Natural killer cell (primary cell): ENCODE results near the gene RRBP1. TPM values are rescaled to one million over a fixed set of nuclear protein-coding genes. Genes with fewer than 3 reads are reported as not detected.

Source experiments
- ATAC-seq, 3 donors: fragments of 150-1000 bp in 2 of 3; fragments of 200-7000 bp in 1 of 3; cut with Tn5 transposase; 1 replicate in 1 of 3; 2 replicates in 2 of 3; pipeline ENCODE4 v1.10.0; 2021; ENCODE audit warnings: mild to moderate bottlenecking in 2 of 3, moderate library complexity in 2 of 3
- DNase-seq, 2 donors: peaks; one replicate each; pipeline versions ENCODE4 v3.0.0 to v3.0.0-alpha.2; 2013 to 2021; ENCODE audit warnings: mixed read lengths in 1 of 2
- H3K27ac ChIP-seq: one replicate; pipeline ENCODE4 v1.5.1; 2013; ENCODE audit warnings: mild to moderate bottlenecking, low read length
- H3K27me3 ChIP-seq: one replicate; pipeline ENCODE4 v1.6.1; 2013; ENCODE audit warnings: low read length; ENCODE audit not compliant: control insufficient read depth, insufficient read depth
- H3K36me3 ChIP-seq: one replicate; pipeline ENCODE4 v1.6.1; 2013; ENCODE audit warnings: low read length; ENCODE audit not compliant: control insufficient read depth, insufficient read depth
- H3K4me1 ChIP-seq: one replicate; pipeline ENCODE4 v1.6.1; 2013; ENCODE audit warnings: low read length; ENCODE audit not compliant: control insufficient read depth, insufficient read depth
- H3K4me3 ChIP-seq: one replicate; pipeline ENCODE4 v1.5.1; 2013; ENCODE audit warnings: low read length
- H3K9me3 ChIP-seq: one replicate; pipeline ENCODE4 v1.6.1; 2013; ENCODE audit warnings: low read length; ENCODE audit not compliant: control insufficient read depth, insufficient read depth
- H3K27ac Mint-ChIP-seq, 2 donors: one replicate each; pipeline ENCODE4 v1.8.0; 2022; ENCODE audit warnings: mild to moderate bottlenecking in 2 of 2, mixed read lengths in 2 of 2, moderate library complexity in 1 of 2
- H3K27me3 Mint-ChIP-seq, 2 donors: one replicate each; pipeline ENCODE4 v1.8.0; 2022; ENCODE audit warnings: low read depth in 2 of 2, mixed read lengths in 2 of 2
- H3K36me3 Mint-ChIP-seq: one replicate; pipeline ENCODE4 v1.8.0; 2022; ENCODE audit warnings: mixed read lengths
- H3K4me1 Mint-ChIP-seq, 2 donors: one replicate each; pipeline ENCODE4 v1.8.0; 2022; ENCODE audit warnings: mixed read lengths in 2 of 2
- H3K4me3 Mint-ChIP-seq: one replicate; pipeline ENCODE4 v1.8.0; 2022; ENCODE audit warnings: mild to moderate bottlenecking, moderate library complexity, mixed read lengths
- H3K9me3 Mint-ChIP-seq, 2 donors: one replicate each; pipeline ENCODE4 v1.8.0; 2022; ENCODE audit warnings: mixed read lengths in 2 of 2
- WGBS: methylation state at CpG from one replicate; pipeline ENCODE4 v1.1.7; 2013; ENCODE audit warnings: missing lambda C conversion rate; ENCODE audit not compliant: insufficient coverage; 5-methylcytosine and 5-hydroxymethylcytosine counted together
- intact Hi-C: fragments of 100-400 bp; cut with micrococcal nuclease; formaldehyde crosslinking; loops from one replicate; pipeline ENCODE4 v1.14.2; 2022
- total RNA-seq, 4 donors: library from RNA; stranded (reverse); fragments of 120-200 nt in 1 of 4; gene quantifications; one replicate each; pipeline versions ENCODE4 v1.2.3 to v1.2.4, GENCODE V29; 2013 to 2022
- TF ChIP-seq, protein P1 (sequence below): fragments of 200-600 bp; IDR thresholded peaks from one replicate; pipeline ENCODE4 v1.8.0; 2022; ENCODE audit warnings: antibody characterized with exemption

The RRBP1 gene
- total RNA-seq, 3 donors from 2014 or later (not counting 1 experiment from before 2014, with no cell fraction given) = 88.3 to 95.4 (median 90.1) TPM

- Histone ChIP-seq H3K36me3 (peaks cover 15% of the 10 kb centered on the region), H3K9me3 (no peaks in the 10 kb centered on the region), H3K27ac (peak overlapping the region; percentile 94), H3K4me3 (no peak overlapping the region), H3K4me1 (peaks cover 74% of the 10 kb centered on the region), H3K27me3 (no peaks in the 10 kb centered on the region)
- H3K4me1 Mint-ChIP-seq = peaks cover 41 to 56% of the 10 kb centered on the region in 2 donors
- H3K36me3 Mint-ChIP-seq = no peaks in the 10 kb centered on the region
- intact Hi-C loops = loop anchor here (1.0 to 5.0 kb wide), 3 partner anchors 42 to 108 kb away; partner anchors contain the start of genes DSTN and RRBP1
- no peaks in the 10 kb centered on the region for H3K27me3 Mint-ChIP-seq
- ATAC-seq (no peak), DNase-seq (peak in 1 of 2 donors; percentile 9)
- 84% methylated on average over 7 of the region's 7 CpGs for WGBS
- no peaks in the 10 kb centered on the region for H3K9me3 Mint-ChIP-seq
- peak overlapping the region; percentile 98 for H3K27ac Mint-ChIP-seq
- TF ChIP-seq, protein P1, sequence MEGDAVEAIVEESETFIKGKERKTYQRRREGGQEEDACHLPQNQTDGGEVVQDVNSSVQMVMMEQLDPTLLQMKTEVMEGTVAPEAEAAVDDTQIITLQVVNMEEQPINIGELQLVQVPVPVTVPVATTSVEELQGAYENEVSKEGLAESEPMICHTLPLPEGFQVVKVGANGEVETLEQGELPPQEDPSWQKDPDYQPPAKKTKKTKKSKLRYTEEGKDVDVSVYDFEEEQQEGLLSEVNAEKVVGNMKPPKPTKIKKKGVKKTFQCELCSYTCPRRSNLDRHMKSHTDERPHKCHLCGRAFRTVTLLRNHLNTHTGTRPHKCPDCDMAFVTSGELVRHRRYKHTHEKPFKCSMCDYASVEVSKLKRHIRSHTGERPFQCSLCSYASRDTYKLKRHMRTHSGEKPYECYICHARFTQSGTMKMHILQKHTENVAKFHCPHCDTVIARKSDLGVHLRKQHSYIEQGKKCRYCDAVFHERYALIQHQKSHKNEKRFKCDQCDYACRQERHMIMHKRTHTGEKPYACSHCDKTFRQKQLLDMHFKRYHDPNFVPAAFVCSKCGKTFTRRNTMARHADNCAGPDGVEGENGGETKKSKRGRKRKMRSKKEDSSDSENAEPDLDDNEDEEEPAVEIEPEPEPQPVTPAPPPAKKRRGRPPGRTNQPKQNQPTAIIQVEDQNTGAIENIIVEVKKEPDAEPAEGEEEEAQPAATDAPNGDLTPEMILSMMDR = no peak
- H3K4me3 Mint-ChIP-seq = peak overlapping the region; percentile 88
These were observed 69.1 kb downstream of the RRBP1 start for GRCh38 chr20:17612992-17613327.

DNA sequence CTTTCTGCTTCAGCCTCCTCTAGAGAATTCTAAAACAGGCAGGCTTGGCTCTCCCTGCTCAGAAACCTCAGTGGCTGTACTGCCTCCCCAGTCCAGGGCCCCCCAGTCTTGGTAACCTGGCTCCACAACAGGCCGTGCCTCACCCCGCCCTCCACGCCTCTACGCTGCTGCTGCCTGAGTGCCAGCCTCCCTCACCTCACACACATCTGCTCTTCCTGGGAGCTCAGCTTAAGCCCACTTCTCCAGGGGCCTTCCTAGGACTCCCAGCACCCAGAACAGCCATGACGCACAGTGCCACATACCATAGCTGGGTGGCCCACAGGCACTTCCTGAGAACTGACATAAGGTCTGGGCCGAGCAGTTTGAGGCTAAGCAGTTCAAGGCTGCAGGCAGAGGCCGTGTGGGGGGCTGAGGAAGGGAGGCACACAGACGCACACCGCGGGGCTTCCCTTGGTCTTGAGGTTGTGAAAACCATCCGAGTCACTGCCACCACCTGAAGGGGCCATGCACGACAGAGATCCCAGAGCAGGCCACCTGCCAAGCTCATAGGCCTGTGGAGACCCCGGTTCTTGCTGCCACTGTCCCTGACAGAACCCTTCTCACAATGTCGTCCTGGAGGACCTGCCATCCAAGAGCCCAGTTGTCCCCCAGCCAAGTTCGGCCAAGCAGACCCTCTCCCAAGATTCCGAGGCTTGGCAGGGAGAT, 69.6 kb downstream of the RRBP1 start:
- H3K36me3 Mint-ChIP-seq = no peaks in the 10 kb centered on the region
- intact Hi-C loops = loop anchor here (1.0 to 5.0 kb wide), 3 partner anchors 42 to 107 kb away; partner anchors contain the start of genes DSTN and RRBP1
- peaks cover 41 to 59% of the 10 kb centered on the region in 2 donors for H3K4me1 Mint-ChIP-seq

DNA sequence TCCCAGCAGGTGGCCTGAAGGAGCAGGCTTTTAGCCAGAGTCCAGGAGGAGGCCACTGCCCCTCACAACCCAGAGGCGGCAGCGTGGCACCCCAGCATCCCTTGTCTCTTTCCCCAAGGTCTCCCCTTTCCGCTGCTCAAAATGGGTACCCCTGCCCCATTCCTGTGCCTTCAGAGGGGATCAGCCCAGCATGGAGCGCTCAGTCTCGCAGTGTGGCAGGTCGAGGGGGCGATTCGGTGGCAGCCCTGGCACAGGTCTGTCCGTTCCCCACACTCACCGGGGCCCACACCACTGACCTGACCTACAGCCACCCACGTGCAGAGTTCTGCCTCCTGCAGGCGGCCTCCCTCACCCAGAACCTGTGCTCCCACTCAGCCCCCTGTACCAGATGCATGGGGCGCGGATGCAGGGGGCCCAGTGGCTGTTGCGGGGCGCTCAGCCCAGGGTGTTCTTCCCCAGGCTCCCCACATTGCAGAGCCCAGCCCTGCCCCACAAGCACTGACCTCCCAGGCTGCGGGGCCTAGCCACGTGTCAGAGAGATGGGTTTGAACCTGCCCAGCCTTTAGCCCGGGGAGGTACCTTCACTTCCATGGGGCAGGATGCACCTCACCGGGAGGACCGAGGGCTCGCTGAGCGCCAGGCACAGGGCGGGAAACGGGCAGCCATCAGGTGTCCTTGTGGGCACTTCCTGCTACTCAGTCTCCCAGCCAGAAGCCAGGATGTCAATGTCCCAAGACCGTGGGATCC, 70.3 kb downstream of the RRBP1 start:
- DNase-seq (no peak), ATAC-seq (peak in 1 of 3 donors; percentile 2)
- Mint-ChIP-seq H3K27me3 (no peaks in the 10 kb centered on the region), H3K4me3 (peak overlapping the region; percentile 13), H3K36me3 (no peaks in the 10 kb centered on the region), H3K4me1 (peaks cover 41 to 59% of the 10 kb centered on the region in 2 donors), H3K27ac (peak overlapping the region; percentile 98), H3K9me3 (no peaks in the 10 kb centered on the region)
- H3K4me3 ChIP-seq = no peak overlapping the region
- H3K4me1 ChIP-seq = peaks cover 67% of the 10 kb centered on the region
- intact Hi-C loops = loop anchor here (1.0 to 5.0 kb wide), 3 partner anchors 41 to 106 kb away; partner anchors contain the start of genes DSTN and RRBP1
- peaks cover 12% of the 10 kb centered on the region for H3K36me3 ChIP-seq
- H3K9me3 ChIP-seq = no peaks in the 10 kb centered on the region
- H3K27ac ChIP-seq = peak overlapping the region; percentile 94
- 67% methylated on average over 24 of the region's 26 CpGs for WGBS
- TF ChIP-seq, protein P1 = peak; percentile 1
- H3K27me3 ChIP-seq = no peaks in the 10 kb centered on the region

More for the DNA sequence above, 69.6 kb downstream of the RRBP1 start:
- H3K27me3 Mint-ChIP-seq = no peaks in the 10 kb centered on the region
- Histone ChIP-seq H3K27me3 (no peaks in the 10 kb centered on the region), H3K27ac (peak overlapping the region; percentile 94), H3K4me3 (no peak overlapping the region), H3K36me3 (peaks cover 16% of the 10 kb centered on the region), H3K9me3 (no peaks in the 10 kb centered on the region), H3K4me1 (peaks cover 74% of the 10 kb centered on the region)
- peak overlapping the region; percentile 88 for H3K4me3 Mint-ChIP-seq
- 28% methylated on average over 16 of the region's 16 CpGs for WGBS
- TF ChIP-seq, protein P1 = no peak
- H3K27ac Mint-ChIP-seq = peak overlapping the region; percentile 98
- DNase-seq (peak; percentile 67 to 78), ATAC-seq (peak; percentile 75 to 87 (median 78))
- no peaks in the 10 kb centered on the region for H3K9me3 Mint-ChIP-seq
